ENCODE measurements around the gene STX11. TPM values are rescaled to one million over a fixed set of nuclear protein-coding genes. Genes with fewer than 3 reads are reported as not detected.
A peak's percentile ranks its signal among the peaks of the same experiment; 100 is the strongest.
"Not testable (repeated sequence)": the region's sequence is repeated elsewhere in the genome, so short reads cannot be mapped to it uniquely, and the experiment has no call there.

STX11 gene
- total and polyA plus RNA-seq, 2 of the 13 experiments (the other 11 are each of a cell fraction or from before 2014, with no cell fraction given) = 0.03 TPM; not detected in 1

GRCh38 chr6:144132167-144132690, 18.1 kb upstream of the STX11 start:
- BruUV-seq (replicated peaks); H3K79me2 ChIP-seq (ENCODE audit: insufficient read depth, low read length); H3K9ac ChIP-seq (ENCODE audit: insufficient read depth, low read depth, low read length); H3K27me3 ChIP-seq (ENCODE audit: control insufficient read depth in 1 of 2, insufficient read depth in 2 of 2, low read length in 2 of 2); CTCF ChIA-PET (ENCODE audit: low intra/inter-chr PET ratio, low total read pairs); in situ Hi-C loops (cut with HindIII; ENCODE audit: extremely low pct_ligation_motif_present, low pct_unique_long_range_greater_than_20kb); H3K4me1 ChIP-seq (ENCODE audit: insufficient read depth, low read length); POLR2A ChIA-PET; H3K9me3 ChIP-seq (ENCODE audit: low read length); H2AFZ ChIP-seq (ENCODE audit: low read length); ATAC-seq; H3K36me3 ChIP-seq (replicated peaks in 1 of 2; ENCODE audit: control insufficient read depth in 1 of 2, insufficient read depth in 2 of 2, low read length in 2 of 2); FAIRE-seq; DNase-seq (ENCODE audit: low spot score); H3K4me2 ChIP-seq (ENCODE audit: low read depth, low read length); H3K27ac ChIP-seq (ENCODE audit: extremely low read length, insufficient read depth, low read length); H4K20me1 ChIP-seq (ENCODE audit: insufficient read depth, low read length); H3K4me3 ChIP-seq (replicated peaks in 1 of 3; ENCODE audit: insufficient read depth in 1 of 3, low read depth in 2 of 3, low read length in 3 of 3); intact Hi-C loops (cut with micrococcal nuclease; ENCODE audit: unreplicated experiment): not testable (repeated sequence)
- TF ChIP-seq HNRNPK (IDR thresholded peaks at IDR 0.05; ENCODE audit: low read depth, low read length, poor library complexity, severe bottlenecking) = peak; percentile 77

GRCh38 chr6:144133225-144133821, 17.0 kb upstream of the STX11 start:
- no TSS peak for BruUV-seq (replicated peaks)
- no peaks in the 10 kb centered on the region for H3K36me3 ChIP-seq (replicated peaks in 1 of 2; ENCODE audit: control insufficient read depth in 1 of 2, insufficient read depth in 2 of 2, low read length in 2 of 2)
- FAIRE-seq (no peak), DNase-seq (ENCODE audit: low spot score) (no peak), ATAC-seq (no peak)
- POLR2A ChIA-PET = no interaction called here
- H3K27ac ChIP-seq (ENCODE audit: extremely low read length, insufficient read depth, low read length) = no peak overlapping the region
- no peaks in the 10 kb centered on the region for H3K9me3 ChIP-seq (ENCODE audit: low read length)
- H3K9ac ChIP-seq (ENCODE audit: insufficient read depth, low read depth, low read length) = no peak overlapping the region
- intact Hi-C loops (cut with micrococcal nuclease; ENCODE audit: unreplicated experiment) = no loop called here
- WGBS (ENCODE audit: low lambda C conversion rate) = 26% methylated on average over 5 of the region's 5 CpGs
- no peak overlapping the region for H3K4me2 ChIP-seq (ENCODE audit: low read depth, low read length)
- no peaks in the 10 kb centered on the region for H3K79me2 ChIP-seq (ENCODE audit: insufficient read depth, low read length)
- H4K20me1 ChIP-seq (ENCODE audit: insufficient read depth, low read length) = no peaks in the 10 kb centered on the region
- no peak overlapping the region for H3K4me3 ChIP-seq (replicated peaks in 1 of 3; ENCODE audit: insufficient read depth in 1 of 3, low read depth in 2 of 3, low read length in 3 of 3)
- TF ChIP-seq ZNF629 (CRISPR knock-in tag; conservative IDR thresholded peaks at IDR 0.05) (no peak), MAFK (conservative IDR thresholded peaks at IDR 0.05 in 1 of 2, IDR thresholded peaks at IDR 0.05 in 1 of 2; ENCODE audit: low read length in 2 of 2) (peak in 1 of 2 experiments; percentile 53; a peak in 2 of 4 replicates)
- CTCF ChIA-PET (ENCODE audit: low intra/inter-chr PET ratio, low total read pairs) = no interaction called here
- 0 out of 5 replicates have a peak, but pooled peaks cover 0 to 5% of the 10 kb centered on the region in 2 experiments for H3K27me3 ChIP-seq (ENCODE audit: control insufficient read depth in 1 of 2, insufficient read depth in 2 of 2, low read length in 2 of 2)
- no peaks in the 10 kb centered on the region for H3K4me1 ChIP-seq (ENCODE audit: insufficient read depth, low read length)
- no peak overlapping the region for H2AFZ ChIP-seq (ENCODE audit: low read length)
- in situ Hi-C loops (cut with HindIII; ENCODE audit: extremely low pct_ligation_motif_present, low pct_unique_long_range_greater_than_20kb) = no loop called here

All from HepG2 (cell line).